GM19397 (cell line): ENCODE data around the gene TWIST1.

Experiments used
- ATAC-seq: cut with Tn5 transposase; IDR thresholded peaks from one replicate; pipeline ENCODE4 v1.9.1; 2021; ENCODE audit warnings: mild to moderate bottlenecking, moderate library complexity; ENCODE audit not compliant: unreplicated experiment

TWIST1 gene

GRCh38 chr7:19117091-19117869, at the start of gene TWIST1:
TSS of gene TWIST1 (minus strand) at chr7:19117636. CDS start at chr7:19117321, 315 bp downstream.
- peak; percentile 48 for ATAC-seq

- ATAC-seq, result no peak
Measured at GRCh38 chr7:19161671-19162070, 44.2 kb upstream of the TWIST1 start.

- no peak for ATAC-seq
Measured at GRCh38 chr7:19146699-19147098, 29.3 kb upstream of the TWIST1 start.

- no peak for ATAC-seq
Measured at GRCh38 chr7:19145434-19146115, 28.1 kb upstream of the TWIST1 start.

- ATAC-seq, result no peak
Measured at GRCh38 chr7:19144661-19145433, 27.4 kb upstream of the TWIST1 start, which contains the start of gene FERD3L. TSS of gene FERD3L (minus strand) at chr7:19145421. CDS start at chr7:19145362, 59 bp downstream.

GRCh38 chr7:19143881-19144574, 26.6 kb upstream of the TWIST1 start:
- no peak for ATAC-seq

- ATAC-seq, result no peak
Measured at GRCh38 chr7:19139706-19140327, 22.4 kb upstream of the TWIST1 start.

- ATAC-seq, result no peak
Measured at GRCh38 chr7:19133886-19134285, 16.4 kb upstream of the TWIST1 start.

GRCh38 chr7:19133390-19133789, 16.0 kb upstream of the TWIST1 start:
- ATAC-seq, result no peak

- ATAC-seq, result no peak
Measured at GRCh38 chr7:19128856-19129255, 11.4 kb upstream of the TWIST1 start.

GRCh38 chr7:19121977-19122588, 4.6 kb upstream of the TWIST1 start:
- ATAC-seq, result no peak

- ATAC-seq, result no peak
Measured at GRCh38 chr7:19119870-19120486, 2.5 kb upstream of the TWIST1 start.

- no peak for ATAC-seq
Measured at GRCh38 chr7:19119372-19119771, 1.9 kb upstream of the TWIST1 start.

- ATAC-seq, result no peak
Measured at GRCh38 chr7:19118636-19119371, 1.4 kb upstream of the TWIST1 start.

GRCh38 chr7:19117870-19118608, 603 bp upstream of the TWIST1 start:
- no peak for ATAC-seq

- peak; percentile 35 for ATAC-seq
Measured at GRCh38 chr7:19116121-19117090, 1.0 kb downstream of the TWIST1 start.

- ATAC-seq, result no peak
Measured at GRCh38 chr7:19114551-19114855, 2.9 kb downstream of the TWIST1 start.
